Panc1 (cell line): ENCODE measurements around the gene AP1B1.

Experiments used
- POLR2AphosphoS5 ChIP-seq: IDR thresholded peaks from 2 replicates; pipeline ENCODE4 v1.6.1; 2012; ENCODE audit warnings: mild to moderate bottlenecking, low read depth, low read length, moderate library complexity
- SIN3A ChIP-seq: IDR thresholded peaks from 2 replicates; pipeline ENCODE4 v1.6.1; 2012; ENCODE audit warnings: low read depth, mild to moderate bottlenecking, low read length, moderate library complexity, borderline replicate concordance; ENCODE audit not compliant: insufficient read depth
- TCF7L2 ChIP-seq: IDR thresholded peaks from 2 replicates; pipeline ENCODE4 v1.6.1; 2011; ENCODE audit warnings: mild to moderate bottlenecking, low read depth, low read length, inconsistent platforms
- TF ChIP-seq, protein P1 (sequence below): fragments of 450-650 bp; IDR thresholded peaks from 2 replicates; pipeline ENCODE4 v1.5.1; 2017; ENCODE audit warnings: mild to moderate bottlenecking
- TF ChIP-seq, protein P2 (sequence below), 2 experiments: IDR thresholded peaks; 2 replicates each; pipeline ENCODE4 v1.6.1; 2011 to 2012; ENCODE audit warnings: low read depth in 2 of 2, control low read depth in 1 of 2, low read length in 1 of 2, mild to moderate bottlenecking in 1 of 2, moderate library complexity in 1 of 2; ENCODE audit not compliant: insufficient read depth in 1 of 2

DNA sequence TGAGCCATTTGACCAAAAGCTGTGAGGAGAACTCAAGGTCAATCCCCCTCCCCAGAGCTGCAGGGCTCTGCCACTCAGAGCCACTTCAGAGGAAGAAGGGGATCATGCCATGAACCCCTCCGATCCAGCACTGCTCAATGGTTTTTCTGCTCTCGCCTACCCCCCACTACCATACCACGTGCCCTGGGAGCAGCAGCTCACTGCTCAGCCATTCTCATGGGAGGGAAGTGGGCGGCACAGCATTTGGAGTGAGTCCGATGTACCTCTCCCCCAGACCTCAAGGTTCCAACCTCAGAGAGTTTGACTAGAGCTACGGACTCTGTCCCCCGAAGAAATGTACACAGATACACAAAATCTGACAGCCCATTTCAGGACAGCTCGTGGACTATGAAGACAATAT, 34.5 kb downstream of the AP1B1 start:
- TF ChIP-seq POLR2AphosphoS5 (no peak), SIN3A (no peak), TCF7L2 (no peak)
- TF ChIP-seq, protein P1, sequence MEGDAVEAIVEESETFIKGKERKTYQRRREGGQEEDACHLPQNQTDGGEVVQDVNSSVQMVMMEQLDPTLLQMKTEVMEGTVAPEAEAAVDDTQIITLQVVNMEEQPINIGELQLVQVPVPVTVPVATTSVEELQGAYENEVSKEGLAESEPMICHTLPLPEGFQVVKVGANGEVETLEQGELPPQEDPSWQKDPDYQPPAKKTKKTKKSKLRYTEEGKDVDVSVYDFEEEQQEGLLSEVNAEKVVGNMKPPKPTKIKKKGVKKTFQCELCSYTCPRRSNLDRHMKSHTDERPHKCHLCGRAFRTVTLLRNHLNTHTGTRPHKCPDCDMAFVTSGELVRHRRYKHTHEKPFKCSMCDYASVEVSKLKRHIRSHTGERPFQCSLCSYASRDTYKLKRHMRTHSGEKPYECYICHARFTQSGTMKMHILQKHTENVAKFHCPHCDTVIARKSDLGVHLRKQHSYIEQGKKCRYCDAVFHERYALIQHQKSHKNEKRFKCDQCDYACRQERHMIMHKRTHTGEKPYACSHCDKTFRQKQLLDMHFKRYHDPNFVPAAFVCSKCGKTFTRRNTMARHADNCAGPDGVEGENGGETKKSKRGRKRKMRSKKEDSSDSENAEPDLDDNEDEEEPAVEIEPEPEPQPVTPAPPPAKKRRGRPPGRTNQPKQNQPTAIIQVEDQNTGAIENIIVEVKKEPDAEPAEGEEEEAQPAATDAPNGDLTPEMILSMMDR: no peak
- TF ChIP-seq, protein P2, sequence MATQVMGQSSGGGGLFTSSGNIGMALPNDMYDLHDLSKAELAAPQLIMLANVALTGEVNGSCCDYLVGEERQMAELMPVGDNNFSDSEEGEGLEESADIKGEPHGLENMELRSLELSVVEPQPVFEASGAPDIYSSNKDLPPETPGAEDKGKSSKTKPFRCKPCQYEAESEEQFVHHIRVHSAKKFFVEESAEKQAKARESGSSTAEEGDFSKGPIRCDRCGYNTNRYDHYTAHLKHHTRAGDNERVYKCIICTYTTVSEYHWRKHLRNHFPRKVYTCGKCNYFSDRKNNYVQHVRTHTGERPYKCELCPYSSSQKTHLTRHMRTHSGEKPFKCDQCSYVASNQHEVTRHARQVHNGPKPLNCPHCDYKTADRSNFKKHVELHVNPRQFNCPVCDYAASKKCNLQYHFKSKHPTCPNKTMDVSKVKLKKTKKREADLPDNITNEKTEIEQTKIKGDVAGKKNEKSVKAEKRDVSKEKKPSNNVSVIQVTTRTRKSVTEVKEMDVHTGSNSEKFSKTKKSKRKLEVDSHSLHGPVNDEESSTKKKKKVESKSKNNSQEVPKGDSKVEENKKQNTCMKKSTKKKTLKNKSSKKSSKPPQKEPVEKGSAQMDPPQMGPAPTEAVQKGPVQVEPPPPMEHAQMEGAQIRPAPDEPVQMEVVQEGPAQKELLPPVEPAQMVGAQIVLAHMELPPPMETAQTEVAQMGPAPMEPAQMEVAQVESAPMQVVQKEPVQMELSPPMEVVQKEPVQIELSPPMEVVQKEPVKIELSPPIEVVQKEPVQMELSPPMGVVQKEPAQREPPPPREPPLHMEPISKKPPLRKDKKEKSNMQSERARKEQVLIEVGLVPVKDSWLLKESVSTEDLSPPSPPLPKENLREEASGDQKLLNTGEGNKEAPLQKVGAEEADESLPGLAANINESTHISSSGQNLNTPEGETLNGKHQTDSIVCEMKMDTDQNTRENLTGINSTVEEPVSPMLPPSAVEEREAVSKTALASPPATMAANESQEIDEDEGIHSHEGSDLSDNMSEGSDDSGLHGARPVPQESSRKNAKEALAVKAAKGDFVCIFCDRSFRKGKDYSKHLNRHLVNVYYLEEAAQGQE (IDR thresholded peaks at IDR 0.05; ENCODE audit: insufficient read depth in 1 of 2, low read depth in 2 of 2, low read length in 1 of 2): no peak
